ENCODE measurements around the gene SYCP3. TPM values are rescaled to one million over a fixed set of nuclear protein-coding genes. Genes with fewer than 3 reads are reported as not detected.

Gene SYCP3
- total and polyA plus RNA-seq, 2 donors from 2014 or later = 0.25 to 0.54 TPM

GRCh38 chr12:101750152-101750551 lies 10.9 kb upstream of the SYCP3 start:
- Histone ChIP-seq H3K9ac (ENCODE audit: low read length in 3 of 3) (no peak overlapping the region), H3K27ac (ENCODE audit: low read depth in 2 of 2, low read length in 2 of 2) (no peak overlapping the region), H3K9me3 (ENCODE audit: control insufficient read depth in 2 of 3, insufficient read depth in 1 of 3, low read length in 3 of 3) (no peaks in the 10 kb centered on the region), H3K4me3 (ENCODE audit: low read length in 3 of 3) (no peak overlapping the region), H3K4me1 (ENCODE audit: control insufficient read depth in 2 of 3, insufficient read depth in 2 of 3, low read depth in 1 of 3, low read length in 3 of 3) (no peaks in the 10 kb centered on the region), H3K36me3 (ENCODE audit: control insufficient read depth in 2 of 3, insufficient read depth in 3 of 3, low read length in 3 of 3) (peaks cover 0 to 12% (median 9%) of the 10 kb centered on the region in 3 donors), H3K27me3 (ENCODE audit: control insufficient read depth, insufficient read depth, low read length) (no peaks in the 10 kb centered on the region)
- intact Hi-C loops (cut with DNase I) = no loop called here
- DNase-seq = no peak
- FAIRE-seq = no peak
- TF ChIP-seq, protein P1, sequence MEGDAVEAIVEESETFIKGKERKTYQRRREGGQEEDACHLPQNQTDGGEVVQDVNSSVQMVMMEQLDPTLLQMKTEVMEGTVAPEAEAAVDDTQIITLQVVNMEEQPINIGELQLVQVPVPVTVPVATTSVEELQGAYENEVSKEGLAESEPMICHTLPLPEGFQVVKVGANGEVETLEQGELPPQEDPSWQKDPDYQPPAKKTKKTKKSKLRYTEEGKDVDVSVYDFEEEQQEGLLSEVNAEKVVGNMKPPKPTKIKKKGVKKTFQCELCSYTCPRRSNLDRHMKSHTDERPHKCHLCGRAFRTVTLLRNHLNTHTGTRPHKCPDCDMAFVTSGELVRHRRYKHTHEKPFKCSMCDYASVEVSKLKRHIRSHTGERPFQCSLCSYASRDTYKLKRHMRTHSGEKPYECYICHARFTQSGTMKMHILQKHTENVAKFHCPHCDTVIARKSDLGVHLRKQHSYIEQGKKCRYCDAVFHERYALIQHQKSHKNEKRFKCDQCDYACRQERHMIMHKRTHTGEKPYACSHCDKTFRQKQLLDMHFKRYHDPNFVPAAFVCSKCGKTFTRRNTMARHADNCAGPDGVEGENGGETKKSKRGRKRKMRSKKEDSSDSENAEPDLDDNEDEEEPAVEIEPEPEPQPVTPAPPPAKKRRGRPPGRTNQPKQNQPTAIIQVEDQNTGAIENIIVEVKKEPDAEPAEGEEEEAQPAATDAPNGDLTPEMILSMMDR (IDR thresholded peaks at IDR 0.05; ENCODE audit: borderline replicate concordance, extremely low read depth, insufficient read depth) = no peak

DNA sequence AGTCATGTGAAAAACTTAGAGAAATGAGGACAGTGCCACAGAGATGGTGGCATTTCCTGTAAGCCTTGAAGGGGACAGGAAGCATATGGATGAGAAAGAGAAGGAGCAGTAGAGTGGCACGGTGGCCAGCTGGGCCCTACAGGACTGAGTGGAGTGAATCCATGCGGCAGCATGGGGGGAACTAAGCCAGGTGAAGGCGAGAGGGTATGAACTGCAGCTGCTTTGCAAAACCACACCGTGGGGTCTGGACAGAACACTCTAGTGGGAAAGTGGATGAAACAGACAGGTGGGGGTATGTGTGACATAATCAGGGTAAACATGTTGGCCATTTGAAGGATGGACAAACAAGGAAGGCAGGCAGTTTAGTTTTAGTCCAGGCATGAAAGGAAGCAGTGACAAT lies 10.4 kb upstream of the SYCP3 start:
- H3K36me3 ChIP-seq (ENCODE audit: control insufficient read depth in 2 of 3, insufficient read depth in 3 of 3, low read length in 3 of 3) = peaks cover 0 to 17% (median 9%) of the 10 kb centered on the region in 3 donors
- H3K9ac ChIP-seq (ENCODE audit: low read length in 3 of 3) = no peak overlapping the region

GRCh38 chr12:101748907-101749306 lies 9.6 kb upstream of the SYCP3 start:
- Histone ChIP-seq H3K27me3 (ENCODE audit: control insufficient read depth, insufficient read depth, low read length) (no peaks in the 10 kb centered on the region), H3K9ac (ENCODE audit: low read length in 3 of 3) (no peak overlapping the region), H3K27ac (ENCODE audit: low read depth in 2 of 2, low read length in 2 of 2) (no peak overlapping the region), H3K4me1 (ENCODE audit: control insufficient read depth in 2 of 3, insufficient read depth in 2 of 3, low read depth in 1 of 3, low read length in 3 of 3) (no peaks in the 10 kb centered on the region), H3K4me3 (ENCODE audit: low read length in 3 of 3) (no peak overlapping the region), H3K9me3 (ENCODE audit: control insufficient read depth in 2 of 3, insufficient read depth in 1 of 3, low read length in 3 of 3) (no peaks in the 10 kb centered on the region), H3K36me3 (ENCODE audit: control insufficient read depth in 2 of 3, insufficient read depth in 3 of 3, low read length in 3 of 3) (peaks cover 0 to 24% (median 9%) of the 10 kb centered on the region in 3 donors)
- intact Hi-C loops (cut with DNase I) = no loop called here
- TF ChIP-seq, protein P1 (IDR thresholded peaks at IDR 0.05; ENCODE audit: borderline replicate concordance, extremely low read depth, insufficient read depth) = no peak
- DNase-seq (no peak), FAIRE-seq (no peak)

More for the DNA sequence above, 10.4 kb upstream of the SYCP3 start:
- Histone ChIP-seq H3K9me3 (ENCODE audit: control insufficient read depth in 2 of 3, insufficient read depth in 1 of 3, low read length in 3 of 3) (no peaks in the 10 kb centered on the region), H3K4me3 (ENCODE audit: low read length in 3 of 3) (no peak overlapping the region), H3K27me3 (ENCODE audit: control insufficient read depth, insufficient read depth, low read length) (no peaks in the 10 kb centered on the region), H3K4me1 (ENCODE audit: control insufficient read depth in 2 of 3, insufficient read depth in 2 of 3, low read depth in 1 of 3, low read length in 3 of 3) (no peaks in the 10 kb centered on the region), H3K27ac (ENCODE audit: low read depth in 2 of 2, low read length in 2 of 2) (no peak overlapping the region)
- intact Hi-C loops (cut with DNase I) = no loop called here
- DNase-seq (no peak), FAIRE-seq (no peak)
- TF ChIP-seq, protein P1 (IDR thresholded peaks at IDR 0.05; ENCODE audit: borderline replicate concordance, extremely low read depth, insufficient read depth) = no peak

DNA sequence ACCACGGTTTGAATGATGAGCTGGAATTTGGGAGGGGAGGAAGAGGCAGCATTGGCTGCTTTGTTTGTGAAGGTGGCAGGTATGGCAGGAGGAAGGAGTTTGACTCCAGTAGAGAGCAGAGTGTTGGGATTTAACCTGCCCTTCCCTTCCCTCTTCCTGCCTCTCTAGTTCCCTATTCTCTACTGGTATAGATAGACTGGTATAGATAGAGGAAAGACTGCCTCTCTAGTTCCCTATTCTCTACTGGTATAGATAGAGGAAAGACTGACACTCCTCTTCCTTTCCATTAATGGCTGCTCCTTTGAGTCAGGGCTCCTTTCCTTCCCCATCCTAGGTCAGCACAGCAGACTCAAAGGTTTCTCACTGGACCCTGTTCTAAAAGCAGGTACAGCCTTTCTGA lies 8.4 kb upstream of the SYCP3 start:
- Histone ChIP-seq H3K27me3 (ENCODE audit: control insufficient read depth, insufficient read depth, low read length) (no peaks in the 10 kb centered on the region), H3K4me3 (ENCODE audit: low read length in 3 of 3) (no peak overlapping the region), H3K4me1 (ENCODE audit: control insufficient read depth in 2 of 3, insufficient read depth in 2 of 3, low read depth in 1 of 3, low read length in 3 of 3) (no peaks in the 10 kb centered on the region), H3K9me3 (ENCODE audit: control insufficient read depth in 2 of 3, insufficient read depth in 1 of 3, low read length in 3 of 3) (no peaks in the 10 kb centered on the region), H3K36me3 (ENCODE audit: control insufficient read depth in 2 of 3, insufficient read depth in 3 of 3, low read length in 3 of 3) (peaks cover 0 to 27% (median 9%) of the 10 kb centered on the region in 3 donors), H3K27ac (ENCODE audit: low read depth in 2 of 2, low read length in 2 of 2) (no peak overlapping the region), H3K9ac (ENCODE audit: low read length in 3 of 3) (no peak overlapping the region)
- TF ChIP-seq, protein P1 (IDR thresholded peaks at IDR 0.05; ENCODE audit: borderline replicate concordance, extremely low read depth, insufficient read depth) = no peak
- DNase-seq = no peak
- no peak for FAIRE-seq
- intact Hi-C loops (cut with DNase I) = no loop called here

Measured in kidney (tissue), 14 donors.